Smooth muscle cell (in vitro differentiated cells): ENCODE measurements around the gene LRRC28. TPM values are rescaled to one million over a fixed set of nuclear protein-coding genes. Genes with fewer than 3 reads are reported as not detected.

Experiments
- DNase-seq: peaks from one replicate; lab custom pipeline; 2025; ENCODE audit not compliant: unreplicated experiment; lab: John Stamatoyannopoulos, UW
- H2AFZ ChIP-seq: fragments of 200-600 bp; sonication (generic); 2 replicates; pipeline ENCODE4 v1.6.0; 2016; ENCODE audit warnings: antibody characterized with exemption, low read depth, mild to moderate bottlenecking
- H3F3A ChIP-seq: fragments of 200-600 bp; sonication (generic); 2 replicates; pipeline ENCODE4 v1.6.0; 2017; ENCODE audit warnings: antibody characterized with exemption, low read depth
- H3K27ac ChIP-seq: fragments of 200-600 bp; sonication (generic); 2 replicates; pipeline ENCODE4 v1.5.1; 2016; ENCODE audit warnings: low read depth, mild to moderate bottlenecking
- H3K27me3 ChIP-seq: fragments of 200-600 bp; sonication (generic); 2 replicates; pipeline ENCODE4 v1.6.1; 2016; ENCODE audit warnings: low read depth, mild to moderate bottlenecking
- H3K36me3 ChIP-seq: fragments of 200-600 bp; sonication (generic); 2 replicates; pipeline ENCODE4 v1.5.1; 2016; ENCODE audit warnings: low read depth
- H3K4me1 ChIP-seq: fragments of 200-600 bp; sonication (generic); 2 replicates; pipeline ENCODE4 v1.5.1; 2016; ENCODE audit warnings: low read depth
- H3K4me2 ChIP-seq: fragments of 200-600 bp; sonication (generic); 2 replicates; pipeline ENCODE4 v1.6.0; 2016; ENCODE audit warnings: mild to moderate bottlenecking
- H3K4me3 ChIP-seq: fragments of 200-600 bp; sonication (generic); 2 replicates; pipeline ENCODE4 v1.5.1; 2016; ENCODE audit warnings: mild to moderate bottlenecking
- H3K79me2 ChIP-seq: fragments of 200-600 bp; sonication (generic); 2 replicates; pipeline ENCODE4 v1.6.0; 2016; ENCODE audit warnings: low read depth, mild to moderate bottlenecking
- H3K9ac ChIP-seq: fragments of 200-600 bp; sonication (generic); 2 replicates; pipeline ENCODE4 v1.6.0; 2016; ENCODE audit warnings: low read depth
- H3K9me3 ChIP-seq: fragments of 200-600 bp; sonication (generic); replicated peaks from 2 replicates; pipeline ENCODE4 v1.5.1; 2016; ENCODE audit warnings: low read depth
- H4K20me1 ChIP-seq: fragments of 200-600 bp; sonication (generic); 2 replicates; pipeline ENCODE4 v1.6.0; 2016; ENCODE audit warnings: low read depth
- WGBS: methylation state at CpG from one replicate; pipeline ENCODE4 v1.1.7; 2016; ENCODE audit warnings: low lambda C conversion rate; 5-methylcytosine and 5-hydroxymethylcytosine counted together
- polyA plus RNA-seq: library from polyadenylated mRNA; unstranded; fragments of >200 nt; fragmentation: Nextera tagmentation; extraction: Ambion mirVana; gene quantifications from 2 replicates; pipeline ENCODE4 v1.2.1, GENCODE V29; 2016
- total RNA-seq: library from RNA; depleted of rRNA; stranded (reverse); fragments of >200 nt; gene quantifications from 2 replicates; pipeline ENCODE4 v1.2.3, GENCODE V29; 2014
- TF ChIP-seq, protein P1 (sequence below): fragments of 200-600 bp; sonication (generic); IDR thresholded peaks from 2 replicates; pipeline ENCODE4 v1.5.1; 2017; ENCODE audit warnings: borderline replicate concordance, mild to moderate bottlenecking, antibody characterized with exemption; ENCODE audit not compliant: insufficient read depth, poor library complexity, severe bottlenecking

LRRC28 gene
- total and polyA plus RNA-seq, 2 experiments from 2014 or later = 26.5 to 28.8 TPM

DNA sequence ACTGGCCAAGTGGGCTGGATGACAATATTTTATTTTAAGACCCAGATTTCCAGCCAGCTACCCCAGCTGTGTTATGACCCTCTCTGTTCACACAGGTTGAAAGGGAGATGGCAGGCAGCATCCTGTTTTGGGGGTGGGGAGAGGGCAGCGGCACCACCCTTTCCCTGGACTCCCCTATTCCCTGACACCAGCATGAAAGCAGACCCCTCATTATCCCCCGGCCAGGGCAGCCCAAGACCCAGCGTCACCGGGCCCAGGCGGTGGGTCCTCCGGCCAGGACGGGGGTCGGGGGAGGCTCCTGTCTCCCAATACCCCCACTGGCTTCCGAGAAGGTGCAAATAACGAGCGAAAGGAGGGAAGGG lies 186.9 kb downstream of the LRRC28 start:
- Histone ChIP-seq H3K4me1 (peaks cover 8% of the 10 kb centered on the region), H3K36me3 (no peaks in the 10 kb centered on the region), H3K9me3 (no peaks in the 10 kb centered on the region), H4K20me1 (no peaks in the 10 kb centered on the region), H2AFZ (no peak overlapping the region), H3K9ac (no peak overlapping the region), H3F3A (no peaks in the 10 kb centered on the region), H3K27ac (peak overlapping the region; percentile 4), H3K4me2 (peak overlapping the region; percentile 1), H3K4me3 (no peak overlapping the region), H3K27me3 (no peaks in the 10 kb centered on the region), H3K79me2 (no peaks in the 10 kb centered on the region)
- 94% methylated on average over 11 of the region's 11 CpGs for WGBS
- no peak for DNase-seq
- TF ChIP-seq, protein P1, sequence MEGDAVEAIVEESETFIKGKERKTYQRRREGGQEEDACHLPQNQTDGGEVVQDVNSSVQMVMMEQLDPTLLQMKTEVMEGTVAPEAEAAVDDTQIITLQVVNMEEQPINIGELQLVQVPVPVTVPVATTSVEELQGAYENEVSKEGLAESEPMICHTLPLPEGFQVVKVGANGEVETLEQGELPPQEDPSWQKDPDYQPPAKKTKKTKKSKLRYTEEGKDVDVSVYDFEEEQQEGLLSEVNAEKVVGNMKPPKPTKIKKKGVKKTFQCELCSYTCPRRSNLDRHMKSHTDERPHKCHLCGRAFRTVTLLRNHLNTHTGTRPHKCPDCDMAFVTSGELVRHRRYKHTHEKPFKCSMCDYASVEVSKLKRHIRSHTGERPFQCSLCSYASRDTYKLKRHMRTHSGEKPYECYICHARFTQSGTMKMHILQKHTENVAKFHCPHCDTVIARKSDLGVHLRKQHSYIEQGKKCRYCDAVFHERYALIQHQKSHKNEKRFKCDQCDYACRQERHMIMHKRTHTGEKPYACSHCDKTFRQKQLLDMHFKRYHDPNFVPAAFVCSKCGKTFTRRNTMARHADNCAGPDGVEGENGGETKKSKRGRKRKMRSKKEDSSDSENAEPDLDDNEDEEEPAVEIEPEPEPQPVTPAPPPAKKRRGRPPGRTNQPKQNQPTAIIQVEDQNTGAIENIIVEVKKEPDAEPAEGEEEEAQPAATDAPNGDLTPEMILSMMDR = no peak

- Histone ChIP-seq H3K27me3 (no peaks in the 10 kb centered on the region), H3K9me3 (no peaks in the 10 kb centered on the region), H3K9ac (no peak overlapping the region), H3K79me2 (no peaks in the 10 kb centered on the region), H2AFZ (peak overlapping the region; percentile 11), H3K27ac (peak overlapping the region; percentile 4), H3F3A (no peaks in the 10 kb centered on the region), H3K4me1 (peaks cover 8% of the 10 kb centered on the region), H3K4me3 (no peak overlapping the region), H3K36me3 (no peaks in the 10 kb centered on the region), H3K4me2 (peak overlapping the region; percentile 1), H4K20me1 (no peaks in the 10 kb centered on the region)
- WGBS = 61% methylated on average over 24 of the region's 24 CpGs
- TF ChIP-seq, protein P1 = no peak
- no peak for DNase-seq
Measured at GRCh38 chr15:99438691-99439523, 187.6 kb downstream of the LRRC28 start.

DNA sequence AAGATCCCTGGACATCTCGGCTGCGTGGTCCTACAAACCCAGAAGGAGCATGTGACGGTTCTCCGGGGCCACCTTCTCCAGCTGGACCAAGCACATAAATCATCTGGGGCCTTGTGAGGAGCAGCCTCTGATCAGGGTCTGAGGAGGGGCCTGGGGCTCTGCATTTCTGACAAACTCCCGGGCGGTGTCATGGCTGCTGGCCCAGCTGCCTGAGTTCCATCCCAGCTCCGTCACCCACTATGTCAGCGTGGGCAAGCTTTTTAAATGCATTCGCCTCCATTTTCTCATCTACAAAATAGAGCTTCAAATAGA lies 188.2 kb downstream of the LRRC28 start:
- WGBS = 95% methylated on average over 9 of the region's 9 CpGs
- H3K4me2 ChIP-seq = no peak overlapping the region
- no peaks in the 10 kb centered on the region for H3F3A ChIP-seq
- no peaks in the 10 kb centered on the region for H3K36me3 ChIP-seq
- H3K9me3 ChIP-seq = no peaks in the 10 kb centered on the region
- H2AFZ ChIP-seq = no peak overlapping the region
- H3K27me3 ChIP-seq = no peaks in the 10 kb centered on the region
- TF ChIP-seq, protein P1 = no peak
- peaks cover 8% of the 10 kb centered on the region for H3K4me1 ChIP-seq
- H3K79me2 ChIP-seq = no peaks in the 10 kb centered on the region
- no peak overlapping the region for H3K9ac ChIP-seq
- no peak for DNase-seq
- H3K27ac ChIP-seq = no peak overlapping the region
- no peak overlapping the region for H3K4me3 ChIP-seq
- H4K20me1 ChIP-seq = no peaks in the 10 kb centered on the region

DNA sequence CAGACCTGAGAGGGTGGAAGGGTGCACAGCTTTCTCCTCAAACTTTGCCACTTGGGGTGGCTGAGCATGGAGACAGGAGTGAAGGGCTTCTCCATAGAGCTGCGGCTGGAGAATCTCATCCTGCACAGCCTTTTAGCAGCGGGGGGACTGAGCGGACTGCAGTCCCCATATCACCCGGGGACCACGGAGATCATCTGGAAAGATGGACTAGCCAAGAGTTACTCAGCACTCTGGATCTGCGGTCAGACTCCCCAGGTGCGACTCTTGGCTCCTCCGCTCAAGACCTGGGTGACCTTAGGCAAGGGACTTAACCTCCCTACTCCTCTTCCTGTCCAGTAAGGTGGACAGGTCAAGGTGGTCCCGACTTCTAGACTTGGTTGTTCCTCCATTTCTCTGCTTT lies 188.7 kb downstream of the LRRC28 start:
- Histone ChIP-seq H2AFZ (no peak overlapping the region), H3K4me1 (peaks cover 8% of the 10 kb centered on the region), H3K36me3 (no peaks in the 10 kb centered on the region), H3F3A (no peaks in the 10 kb centered on the region), H3K27ac (no peak overlapping the region), H3K4me2 (no peak overlapping the region), H4K20me1 (no peaks in the 10 kb centered on the region), H3K27me3 (no peaks in the 10 kb centered on the region), H3K4me3 (no peak overlapping the region), H3K9ac (no peak overlapping the region), H3K9me3 (no peaks in the 10 kb centered on the region), H3K79me2 (no peaks in the 10 kb centered on the region)
- no peak for DNase-seq
- 93% methylated on average over 9 of the region's 9 CpGs for WGBS
- TF ChIP-seq, protein P1 = no peak
